SK-N-SH (cell line): ENCODE results near the gene SF3B6. TPM values are rescaled to one million over a fixed set of nuclear protein-coding genes. Genes with fewer than 3 reads are reported as not detected.

Experiments
- CTCF ChIA-PET: fragments of 300-600, 350-600 bp; formaldehyde crosslinking; extraction: SDS; loops from one replicate; lab custom pipeline; 2021; lab: Yijun Ruan, JAX
- POLR2A ChIA-PET: fragments of 350-600 bp; sonication (Branson Sonifier 250); formaldehyde crosslinking; extraction: SDS; loops from one replicate; lab custom pipeline; 2020; ENCODE audit warnings: antibody characterized with exemption, inconsistent platforms; lab: Yijun Ruan, JAX
- DNase-seq: peaks from one replicate; pipeline ENCODE4 v3.0.0; 2012
- H2AFZ ChIP-seq: fragments of 200-600 bp; sonication (generic); 2 replicates; pipeline ENCODE4 v1.8.1; 2016; ENCODE audit warnings: antibody characterized with exemption, mild to moderate bottlenecking, low read depth
- H3F3A ChIP-seq: fragments of 200-600 bp; sonication (generic); replicated peaks from 2 replicates; pipeline ENCODE3; 2016; ENCODE audit warnings: antibody characterized with exemption, mild to moderate bottlenecking; ENCODE audit not compliant: insufficient read depth
- H3K27ac ChIP-seq, 2 experiments: fragments of 200-500 bp in 1 of 2; fragments of 200-600 bp in 1 of 2; sonication (Bioruptor generic) in 1 of 2; sonication (generic), shearing (Covaris generic) in 1 of 2; 2 replicates each; pipeline versions ENCODE4 v1.5.1 to v1.6.1; 2014 to 2016; ENCODE audit warnings: low read depth in 2 of 2, inconsistent platforms in 1 of 2, low read length in 1 of 2, mild to moderate bottlenecking in 1 of 2, mixed read lengths in 1 of 2
- H3K27me3 ChIP-seq: fragments of 200-600 bp; sonication (generic), shearing (Covaris generic); 2 replicates; pipeline ENCODE4 v1.6.1; 2016; ENCODE audit warnings: mixed run types; ENCODE audit not compliant: insufficient read depth
- H3K36me3 ChIP-seq, 2 experiments: fragments of 200-500 bp in 1 of 2; fragments of 200-600 bp in 1 of 2; sonication (Bioruptor generic) in 1 of 2; sonication (generic) in 1 of 2; replicated peaks in 1 of 2; 2 replicates each; pipeline versions ENCODE3 to v1.5.1; 2014 to 2016; ENCODE audit warnings: low read length in 1 of 2, mild to moderate bottlenecking in 1 of 2; ENCODE audit not compliant: insufficient read depth in 2 of 2, control insufficient read depth in 1 of 2
- H3K4me1 ChIP-seq, 2 experiments: fragments of 200-500 bp in 1 of 2; fragments of 200-600 bp in 1 of 2; sonication (Bioruptor generic) in 1 of 2; sonication (generic), shearing (Covaris generic) in 1 of 2; 2 replicates each; pipeline versions ENCODE4 v1.5.1 to v1.6.1; 2014 to 2016; ENCODE audit warnings: low read depth in 1 of 2, low read length in 1 of 2, mixed run types in 1 of 2; ENCODE audit not compliant: insufficient read depth in 2 of 2, control insufficient read depth in 1 of 2
- H3K4me2 ChIP-seq: fragments of 200-600 bp; sonication (generic), shearing (Covaris generic); 2 replicates; pipeline ENCODE4 v1.6.1; 2017; ENCODE audit warnings: mixed run types
- H3K4me3 ChIP-seq, 2 experiments: fragments of 200-500 bp in 1 of 2; fragments of 200-600 bp in 1 of 2; sonication (Bioruptor generic) in 1 of 2; sonication (generic), shearing (Covaris generic) in 1 of 2; 2 replicates each; pipeline versions ENCODE4 v1.5.1 to v1.8.1; 2014 to 2016; ENCODE audit warnings: low read depth in 2 of 2, inconsistent platforms in 1 of 2, low read length in 1 of 2, mild to moderate bottlenecking in 1 of 2, mixed read lengths in 1 of 2, moderate library complexity in 1 of 2
- H3K79me2 ChIP-seq: fragments of 200-600 bp; sonication (generic); 2 replicates; pipeline ENCODE4 v1.8.1; 2017; ENCODE audit warnings: mild to moderate bottlenecking; ENCODE audit not compliant: insufficient read depth
- H3K9ac ChIP-seq: fragments of 200-600 bp; sonication (generic); 2 replicates; pipeline ENCODE4 v1.6.1; 2017; ENCODE audit warnings: mixed run types
- H3K9me2 ChIP-seq: fragments of 200-600 bp; sonication (generic); 2 replicates; pipeline ENCODE4 v1.6.1; 2017; ENCODE audit warnings: mixed run types
- H3K9me3 ChIP-seq: fragments of 200-600 bp; sonication (generic); 2 replicates; pipeline ENCODE4 v1.6.1; 2017; ENCODE audit warnings: mixed run types, mild to moderate bottlenecking, moderate library complexity
- H4K20me1 ChIP-seq: fragments of 200-600 bp; sonication (generic); 2 replicates; pipeline ENCODE4 v1.6.1; 2017; ENCODE audit warnings: mild to moderate bottlenecking, mixed run types; ENCODE audit not compliant: insufficient read depth
- CHD2 ChIP-seq: fragments of 150-350 bp; IDR thresholded peaks from 2 replicates; pipeline ENCODE4 v1.6.1; 2018; ENCODE audit warnings: low read length; ENCODE audit not compliant: partially characterized antibody
- EP300 ChIP-seq, 2 experiments: IDR thresholded peaks; 2 replicates each; pipeline versions ENCODE4 v1.4.0 to v1.6.1; 2012; ENCODE audit warnings: borderline replicate concordance in 1 of 2, low read depth in 1 of 2, low read length in 1 of 2
- FOSL2 ChIP-seq: IDR thresholded peaks from 2 replicates; pipeline ENCODE4 v1.4.0; 2012; ENCODE audit warnings: low read depth, mild to moderate bottlenecking, moderate library complexity, borderline replicate concordance
- GABPA ChIP-seq: IDR thresholded peaks from 2 replicates; pipeline ENCODE4 v1.4.0; 2012; ENCODE audit warnings: low read depth, mild to moderate bottlenecking
- GATA2 ChIP-seq: sonication (generic); formaldehyde crosslinking; IDR thresholded peaks from 2 replicates; pipeline ENCODE4 v1.5.0; 2020; ENCODE audit warnings: mild to moderate bottlenecking, missing genetic modification reagents
- MAX ChIP-seq: IDR thresholded peaks from 2 replicates; pipeline ENCODE4 v1.4.0; 2012; ENCODE audit warnings: low read depth
- PBX3 ChIP-seq: IDR thresholded peaks from 2 replicates; pipeline ENCODE4; 2012
- RAD21 ChIP-seq: IDR thresholded peaks from 2 replicates; pipeline ENCODE4 v1.6.1; 2012; ENCODE audit warnings: mild to moderate bottlenecking, low read length
- RCOR1 ChIP-seq: fragments of 150-350 bp; IDR thresholded peaks from 2 replicates; pipeline ENCODE4 v1.6.1; 2017; ENCODE audit warnings: antibody characterized with exemption, low read length
- RXRA ChIP-seq: IDR thresholded peaks from 2 replicates; pipeline ENCODE4 v1.4.0; 2012; ENCODE audit warnings: low read depth, mild to moderate bottlenecking, borderline replicate concordance
- SMC3 ChIP-seq: IDR thresholded peaks from 2 replicates; pipeline ENCODE4 v1.6.1; 2012; ENCODE audit warnings: low read depth, low read length, improper control_type of control experiment
- TAF1 ChIP-seq: IDR thresholded peaks from 2 replicates; pipeline ENCODE4 v1.6.1; 2012; ENCODE audit warnings: low read depth, mild to moderate bottlenecking, low read length, moderate library complexity, borderline replicate concordance
- TEAD4 ChIP-seq: IDR thresholded peaks from 2 replicates; pipeline ENCODE4 v1.4.0; 2012; ENCODE audit warnings: mild to moderate bottlenecking, borderline replicate concordance; ENCODE audit not compliant: insufficient read depth
- USF2 ChIP-seq: fragments of 150-350 bp; IDR thresholded peaks from 2 replicates; pipeline ENCODE4 v1.6.1; 2017; ENCODE audit warnings: antibody characterized with exemption, low read length, low read depth, borderline replicate concordance
- YY1 ChIP-seq: IDR thresholded peaks from 2 replicates; pipeline ENCODE4 v1.4.0; 2012; ENCODE audit warnings: low read depth, mild to moderate bottlenecking
- ZBTB33 ChIP-seq: IDR thresholded peaks from 2 replicates; pipeline ENCODE4 v1.4.0; 2012; ENCODE audit warnings: low read depth, borderline replicate concordance
- WGBS: methylation state at CpG from one replicate; pipeline ENCODE4 v1.1.6; 2017; ENCODE audit warnings: low lambda C conversion rate; 5-methylcytosine and 5-hydroxymethylcytosine counted together
- polyA plus RNA-seq, 3 experiments: library from polyadenylated mRNA; depleted of rRNA; stranded (reverse); fragments of >200 nt; gene quantifications; 2 replicates each; pipeline ENCODE4 v1.2.3, GENCODE V29; 2012

Gene SF3B6
- polyA plus RNA-seq, 1 of the 3 experiments (the other 2 are of a cell fraction) = 275 TPM

DNA sequence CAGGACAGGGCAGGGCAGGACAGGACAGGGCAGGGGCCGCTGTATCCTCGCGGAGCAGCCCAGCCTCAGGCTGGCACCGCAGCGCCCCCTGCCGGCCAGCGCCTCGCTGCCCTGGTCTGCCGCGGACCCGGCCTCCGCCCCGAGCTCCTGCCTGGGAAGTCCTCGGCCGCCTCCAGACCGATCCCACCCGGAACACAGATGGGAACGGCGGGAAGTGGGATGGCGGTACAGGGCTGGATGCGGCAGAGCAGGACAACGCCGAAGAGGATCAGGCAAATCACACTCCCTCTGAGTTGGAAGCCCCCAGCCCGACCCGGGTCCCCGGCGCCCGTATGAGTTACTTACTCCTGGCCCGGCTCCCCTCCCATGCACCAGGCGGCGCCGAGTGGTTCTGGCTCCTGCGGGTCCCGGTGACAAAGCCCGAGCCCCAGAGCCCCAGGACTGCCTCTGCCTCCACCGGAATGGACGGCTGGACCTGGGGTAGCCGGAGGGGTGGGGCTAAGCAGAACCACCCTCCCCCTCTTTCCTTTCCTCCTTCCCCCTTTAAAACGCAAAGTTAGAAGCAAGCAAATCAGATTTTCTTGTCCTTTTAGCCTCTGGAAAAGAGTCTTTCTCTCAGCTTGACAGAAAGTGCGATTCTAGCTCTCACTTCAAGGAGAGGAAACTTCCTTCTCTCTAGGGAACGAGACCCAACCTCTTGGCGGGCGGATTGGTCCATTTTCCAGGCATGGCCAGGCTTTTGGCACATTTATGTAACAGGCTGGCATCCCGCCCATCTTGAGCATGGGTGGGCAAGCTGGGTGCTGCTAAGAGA, 8.5 kb upstream of the SF3B6 start, which contains the start of gene TP53I3 (continued):
- no peak for TF ChIP-seq ZBTB33
- TF ChIP-seq USF2 = no peak
- TF ChIP-seq RAD21 = peak; percentile 66
- TF ChIP-seq MAX = peak; percentile 22; the same call in 1 of the 2 replicates
- no peak for TF ChIP-seq RCOR1
- TF ChIP-seq GABPA = no peak
- peak; percentile 73 for TF ChIP-seq TAF1
- peak; percentile 75 for TF ChIP-seq YY1
- no peak; the same call in 1 of the 2 replicates for TF ChIP-seq RXRA
- no peak for TF ChIP-seq GATA2 (CRISPR knock-in tag)
- TF ChIP-seq EP300 (IDR thresholded peaks at IDR 0.05; ENCODE audit: borderline replicate concordance in 1 of 2, low read depth in 1 of 2, low read length in 1 of 2) = peak in 1 of 2 experiments; percentile 32; a peak in 1 of 4 replicates
- TF ChIP-seq FOSL2 = no peak

DNA sequence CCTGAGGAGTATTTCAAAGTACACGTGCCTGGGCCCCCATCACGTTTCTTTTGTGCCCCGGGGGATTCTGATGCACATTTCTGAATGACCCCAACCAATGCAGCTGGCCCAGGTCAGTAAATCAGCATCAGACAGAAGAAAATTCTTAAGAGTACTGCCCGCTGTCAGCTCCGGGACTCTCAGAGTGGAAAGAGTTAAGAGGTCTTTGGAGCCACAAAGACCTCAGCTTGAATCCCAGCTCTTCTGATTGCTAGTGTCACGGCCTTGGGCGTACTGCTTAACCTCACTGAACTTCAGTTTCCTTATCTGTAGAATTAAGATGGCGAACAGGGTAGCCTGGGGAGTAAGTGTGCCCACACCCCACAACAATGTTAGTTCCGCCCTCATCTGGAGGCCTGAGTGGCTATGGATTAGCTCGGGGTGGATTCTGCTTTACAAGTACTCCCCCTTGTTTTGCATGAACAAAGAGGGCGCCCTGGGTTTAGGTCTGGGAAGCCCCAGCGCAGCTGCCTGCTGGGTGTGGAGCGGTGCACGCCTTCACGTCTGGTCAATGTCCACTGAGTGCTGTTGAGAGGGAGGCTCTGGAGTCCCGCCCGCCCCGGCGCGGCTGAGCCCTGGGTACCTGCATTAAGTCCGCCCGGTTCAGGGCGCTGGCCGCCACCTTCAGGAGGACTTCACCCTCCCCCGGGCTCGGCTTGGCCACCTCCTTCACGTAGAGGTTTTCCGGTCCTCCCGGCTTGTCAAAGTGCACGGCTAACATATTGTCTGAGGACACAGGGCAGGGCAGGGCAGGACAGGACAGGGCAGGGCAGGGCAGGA, 7.7 kb upstream of the SF3B6 start:
- peak; percentile 89 for DNase-seq
- Histone ChIP-seq H3K9ac (peak overlapping the region; percentile 82), H3K4me1 (peaks cover 0 to 21% of the 10 kb centered on the region in 2 experiments; a peak in 2 of 4 replicates), H4K20me1 (no peaks in the 10 kb centered on the region), H3K9me2 (no peaks in the 10 kb centered on the region), H3K36me3 (peaks cover 29 to 38% of the 10 kb centered on the region in 2 experiments), H3F3A (peaks cover 32% of the 10 kb centered on the region), H3K4me2 (peak overlapping the region; percentile 87), H3K9me3 (no peaks in the 10 kb centered on the region), H2AFZ (peak overlapping the region; percentile 95), H3K27ac (peak overlapping the region; percentile 86 to 95), H3K4me3 (peak overlapping the region; percentile 66 to 72), H3K79me2 (peaks cover 13% of the 10 kb centered on the region; the same call in 1 of the 2 replicates), H3K27me3 (no peaks in the 10 kb centered on the region)
- WGBS = 3% methylated on average over 25 of the region's 30 CpGs
- ChIA-PET POLR2A (interaction anchor here (0.6 to 3.0 kb wide), 20 partner anchors 7 to 1207 kb away, joined by 3 to 66 read pairs (median 5); partner anchors contain the start of genes ATAD2B, CENPO, FAM228B and FKBP1B), CTCF (interaction anchor here (0.6 to 5.8 kb wide), 70 partner anchors 8 to 902 kb away, joined by 3 to 75 read pairs (median 4); partner anchors contain the start of genes ATAD2B, CENPO, FAM228B and FKBP1B)
- TF ChIP-seq PBX3 (no peak; the same call in 1 of the 2 replicates), USF2 (no peak), EP300 (IDR thresholded peaks at IDR 0.05; ENCODE audit: borderline replicate concordance in 1 of 2, low read depth in 1 of 2, low read length in 1 of 2) (peak in 1 of 2 experiments; percentile 12; a peak in 2 of 4 replicates), RCOR1 (no peak; the same call in 1 of the 2 replicates), ZBTB33 (no peak), SMC3 (no peak), CHD2 (peak; percentile 49), TEAD4 (no peak)
